KMS-11 (cell line): ENCODE measurements around the gene C12orf43.

ENCODE experiments used
- H2AFZ ChIP-seq: fragments of 200-600 bp; sonication (generic); 2 replicates; pipeline ENCODE4 v1.6.1; 2016; ENCODE audit warnings: antibody characterized with exemption, mixed run types, low read depth
- H3K27ac ChIP-seq: fragments of 200-600 bp; sonication (generic); 2 replicates; pipeline ENCODE4 v1.6.1; 2016; ENCODE audit warnings: mild to moderate bottlenecking, mixed run types
- H3K27me3 ChIP-seq: fragments of 200-600 bp; sonication (generic); 2 replicates; pipeline ENCODE4 v1.6.1; 2017; ENCODE audit warnings: mild to moderate bottlenecking, low read depth, mixed run types, moderate library complexity; ENCODE audit not compliant: insufficient read depth
- H3K36me3 ChIP-seq: fragments of 200-600 bp; sonication (generic); 2 replicates; pipeline ENCODE4 v1.6.1; 2017; ENCODE audit warnings: mild to moderate bottlenecking, mixed run types; ENCODE audit not compliant: insufficient read depth
- H3K4me1 ChIP-seq: fragments of 200-600 bp; sonication (generic); 2 replicates; pipeline ENCODE4 v1.6.1; 2016; ENCODE audit warnings: mild to moderate bottlenecking, low read depth, mixed run types; ENCODE audit not compliant: poor library complexity, severe bottlenecking
- H3K4me2 ChIP-seq: fragments of 200-600 bp; sonication (generic); 2 replicates; pipeline ENCODE4 v1.7.0; 2016; ENCODE audit warnings: mild to moderate bottlenecking, mixed run types
- H3K4me3 ChIP-seq: fragments of 200-600 bp; sonication (generic); IDR thresholded peaks from 2 replicates; pipeline ENCODE4 v1.6.1; 2017; ENCODE audit warnings: low read depth, low read length, mixed read lengths; ENCODE audit not compliant: insufficient read depth
- H3K79me2 ChIP-seq: fragments of 200-600 bp; sonication (generic); 2 replicates; pipeline ENCODE4 v1.6.1; 2016; ENCODE audit warnings: low read depth, mixed run types; ENCODE audit not compliant: insufficient read depth
- H3K9ac ChIP-seq: fragments of 200-600 bp; sonication (generic); 2 replicates; pipeline ENCODE4 v1.6.1; 2016; ENCODE audit warnings: mild to moderate bottlenecking, mixed run types
- H4K20me1 ChIP-seq: fragments of 200-600 bp; sonication (generic); 2 replicates; pipeline ENCODE4 v1.6.1; 2016; ENCODE audit warnings: mild to moderate bottlenecking, mixed run types; ENCODE audit not compliant: insufficient read depth
- TF ChIP-seq, protein P1 (sequence below): fragments of 200-600 bp; sonication (generic); conservative IDR thresholded peaks from 2 replicates; pipeline ENCODE4 v1.6.1; 2017; ENCODE audit warnings: low read depth, mild to moderate bottlenecking, antibody characterized with exemption, low read length, moderate library complexity, mixed read lengths

C12orf43 gene

DNA sequence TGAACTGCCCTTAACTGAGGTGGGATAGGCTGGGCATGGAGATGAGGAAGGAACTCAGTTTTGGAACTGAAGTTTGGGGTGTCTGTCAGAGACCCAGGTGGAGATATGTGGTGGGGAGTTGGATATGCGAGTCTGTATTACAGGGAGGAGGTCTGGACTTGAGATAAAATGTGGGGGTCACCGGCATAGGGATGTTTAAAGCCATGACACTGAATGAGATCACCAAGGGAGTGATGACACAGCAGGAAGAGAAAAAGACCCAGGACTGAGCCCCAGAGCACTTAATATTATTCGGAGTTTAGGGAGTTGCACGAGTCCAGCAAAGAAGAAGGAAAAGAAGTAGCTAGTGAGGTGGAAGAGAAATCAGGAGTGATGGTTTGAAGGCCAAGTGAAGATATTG lies 26.8 kb upstream of the C12orf43 start:
- TF ChIP-seq, protein P1, sequence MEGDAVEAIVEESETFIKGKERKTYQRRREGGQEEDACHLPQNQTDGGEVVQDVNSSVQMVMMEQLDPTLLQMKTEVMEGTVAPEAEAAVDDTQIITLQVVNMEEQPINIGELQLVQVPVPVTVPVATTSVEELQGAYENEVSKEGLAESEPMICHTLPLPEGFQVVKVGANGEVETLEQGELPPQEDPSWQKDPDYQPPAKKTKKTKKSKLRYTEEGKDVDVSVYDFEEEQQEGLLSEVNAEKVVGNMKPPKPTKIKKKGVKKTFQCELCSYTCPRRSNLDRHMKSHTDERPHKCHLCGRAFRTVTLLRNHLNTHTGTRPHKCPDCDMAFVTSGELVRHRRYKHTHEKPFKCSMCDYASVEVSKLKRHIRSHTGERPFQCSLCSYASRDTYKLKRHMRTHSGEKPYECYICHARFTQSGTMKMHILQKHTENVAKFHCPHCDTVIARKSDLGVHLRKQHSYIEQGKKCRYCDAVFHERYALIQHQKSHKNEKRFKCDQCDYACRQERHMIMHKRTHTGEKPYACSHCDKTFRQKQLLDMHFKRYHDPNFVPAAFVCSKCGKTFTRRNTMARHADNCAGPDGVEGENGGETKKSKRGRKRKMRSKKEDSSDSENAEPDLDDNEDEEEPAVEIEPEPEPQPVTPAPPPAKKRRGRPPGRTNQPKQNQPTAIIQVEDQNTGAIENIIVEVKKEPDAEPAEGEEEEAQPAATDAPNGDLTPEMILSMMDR = no peak
- Histone ChIP-seq H4K20me1 (no peaks in the 10 kb centered on the region), H2AFZ (no peak overlapping the region), H3K4me1 (peaks cover 7% of the 10 kb centered on the region), H3K27me3 (no peaks in the 10 kb centered on the region), H3K79me2 (no peaks in the 10 kb centered on the region), H3K27ac (no peak overlapping the region), H3K36me3 (no peaks in the 10 kb centered on the region), H3K4me2 (no peak overlapping the region), H3K9ac (no peak overlapping the region), H3K4me3 (no peak overlapping the region)

DNA sequence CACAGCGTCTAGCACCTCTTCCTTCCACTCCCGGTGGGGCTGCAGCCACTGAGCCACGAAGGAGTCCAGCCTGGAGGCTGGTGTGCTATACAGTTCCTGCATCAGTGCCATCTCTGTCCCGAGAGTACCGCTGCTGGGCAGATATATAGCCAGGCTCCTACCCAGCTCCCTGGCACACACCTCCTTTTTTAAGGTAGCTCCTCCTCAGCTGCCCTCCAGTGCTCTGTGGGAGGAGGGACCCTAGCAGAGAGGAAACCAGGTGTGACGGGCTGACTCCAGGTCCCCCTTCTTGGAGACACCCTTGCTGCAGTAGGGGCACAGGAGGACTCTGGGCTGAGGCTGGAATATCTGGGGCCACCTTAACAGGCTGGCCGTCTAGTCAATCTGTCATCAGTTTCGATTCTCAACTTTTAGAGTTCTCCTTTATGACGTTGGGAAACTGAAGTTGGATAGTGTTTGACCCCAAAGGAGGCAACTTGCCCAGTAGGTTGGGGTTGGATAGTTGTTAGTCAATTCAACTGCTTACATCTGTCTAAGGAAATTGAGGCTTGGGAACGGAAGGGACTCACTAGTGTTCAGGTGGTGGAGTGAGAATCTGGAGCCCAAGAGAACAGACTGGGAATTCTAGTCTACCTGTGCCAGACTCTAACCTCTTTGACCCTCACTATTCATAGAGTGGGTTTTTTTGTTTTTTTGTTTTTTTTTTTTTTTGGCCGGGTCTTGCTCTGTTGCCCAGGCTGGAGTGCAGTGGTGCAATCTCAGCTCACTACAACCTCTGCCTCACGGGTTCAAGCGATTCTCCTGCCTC lies 22.8 kb upstream of the C12orf43 start, which contains the start of gene OASL:
OASL (minus strand) TSS at position 386 of the 808 bp plus-strand sequence; CDS start at position 111, 275 bp downstream.
- H3K4me1 ChIP-seq = peaks cover 7% of the 10 kb centered on the region
- H4K20me1 ChIP-seq = no peaks in the 10 kb centered on the region
- no peaks in the 10 kb centered on the region for H3K36me3 ChIP-seq
- peak within 1 kb of the TSS; percentile 95 for H2AFZ ChIP-seq
- H3K4me3 ChIP-seq = no peak within 1 kb of the TSS
- TF ChIP-seq, protein P1 = no peak
- H3K79me2 ChIP-seq = no peaks in the 10 kb centered on the region
- H3K27me3 ChIP-seq = no peaks in the 10 kb centered on the region
- H3K27ac ChIP-seq = no peak within 1 kb of the TSS
- H3K9ac ChIP-seq = peak within 1 kb of the TSS; percentile 49
- H3K4me2 ChIP-seq = peak within 1 kb of the TSS; percentile 76

DNA sequence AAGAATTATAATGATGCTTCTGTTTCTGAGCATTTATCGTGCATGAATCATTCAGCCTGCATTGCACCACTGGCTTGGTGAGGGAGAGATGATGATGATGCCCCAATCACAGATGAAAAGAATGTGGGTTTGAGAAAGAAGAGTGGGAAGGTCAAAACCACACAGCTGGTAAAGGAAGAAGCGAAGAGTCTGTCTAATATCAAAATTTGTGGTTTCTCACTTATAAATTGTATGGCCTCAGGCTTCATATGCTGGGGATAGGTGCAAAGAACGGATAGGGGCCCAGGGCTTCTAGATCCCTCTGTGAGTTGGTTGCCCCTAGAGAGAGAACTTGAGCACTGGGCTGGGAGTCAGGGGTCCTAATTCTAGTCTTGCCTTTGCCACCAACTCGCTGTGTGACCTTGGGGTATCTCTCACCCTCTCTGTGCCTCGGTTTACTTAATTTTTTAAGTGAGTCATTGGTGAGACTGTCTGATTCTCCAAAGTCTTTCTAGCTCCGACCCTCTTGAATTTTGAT lies 20.6 kb upstream of the C12orf43 start:
- Histone ChIP-seq H3K4me1 (peaks cover 7% of the 10 kb centered on the region), H3K27ac (no peak overlapping the region), H3K4me3 (no peak overlapping the region), H3K79me2 (no peaks in the 10 kb centered on the region), H3K4me2 (no peak overlapping the region), H2AFZ (no peak overlapping the region), H4K20me1 (no peaks in the 10 kb centered on the region), H3K36me3 (no peaks in the 10 kb centered on the region), H3K9ac (no peak overlapping the region), H3K27me3 (no peaks in the 10 kb centered on the region)
- TF ChIP-seq, protein P1 = no peak

DNA sequence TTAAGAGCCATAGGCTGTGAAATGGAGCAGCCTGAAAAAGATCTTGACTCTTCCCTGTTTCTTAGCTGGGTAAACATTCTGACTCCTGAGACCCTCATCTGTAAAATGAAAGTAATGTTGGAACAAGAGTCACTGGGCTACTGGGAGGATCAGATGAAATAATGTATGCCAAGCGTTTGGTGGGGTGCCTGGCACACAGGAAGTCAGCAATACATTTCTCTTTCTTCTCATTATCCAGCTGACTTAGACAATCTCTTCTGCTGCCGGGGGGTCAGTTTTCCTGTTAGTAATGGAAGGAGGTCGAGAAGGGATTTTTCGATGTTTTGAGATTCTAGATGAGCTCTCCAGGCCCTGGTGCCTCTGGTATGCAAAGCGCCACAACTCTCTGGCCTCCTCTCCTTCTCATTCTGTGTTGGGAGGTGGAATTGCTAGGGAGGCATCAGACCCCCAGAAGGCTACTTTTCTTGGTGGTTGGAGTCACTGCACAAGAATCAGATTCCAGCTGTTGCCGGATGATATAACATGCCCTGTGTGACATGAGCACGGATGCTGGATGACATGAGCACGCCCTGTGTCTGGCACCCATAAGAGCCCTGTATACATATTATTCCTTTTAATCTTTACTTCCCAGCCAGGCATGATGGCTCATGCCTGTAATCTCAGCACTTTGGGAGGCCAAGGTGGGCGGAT lies 18.5 kb upstream of the C12orf43 start:
- Histone ChIP-seq H3K27me3 (no peaks in the 10 kb centered on the region), H3K4me3 (no peak overlapping the region), H3K4me2 (no peak overlapping the region), H3K4me1 (peaks cover 7% of the 10 kb centered on the region), H3K9ac (no peak overlapping the region), H3K36me3 (no peaks in the 10 kb centered on the region), H3K79me2 (no peaks in the 10 kb centered on the region), H2AFZ (no peak overlapping the region), H3K27ac (no peak overlapping the region), H4K20me1 (no peaks in the 10 kb centered on the region)
- TF ChIP-seq, protein P1 = no peak
